ENCODE data around the gene ENGASE.
"Not testable (repeated sequence)": the region's sequence is repeated elsewhere in the genome, so short reads cannot be mapped to it uniquely, and the experiment has no call there.

The ENGASE gene

DNA sequence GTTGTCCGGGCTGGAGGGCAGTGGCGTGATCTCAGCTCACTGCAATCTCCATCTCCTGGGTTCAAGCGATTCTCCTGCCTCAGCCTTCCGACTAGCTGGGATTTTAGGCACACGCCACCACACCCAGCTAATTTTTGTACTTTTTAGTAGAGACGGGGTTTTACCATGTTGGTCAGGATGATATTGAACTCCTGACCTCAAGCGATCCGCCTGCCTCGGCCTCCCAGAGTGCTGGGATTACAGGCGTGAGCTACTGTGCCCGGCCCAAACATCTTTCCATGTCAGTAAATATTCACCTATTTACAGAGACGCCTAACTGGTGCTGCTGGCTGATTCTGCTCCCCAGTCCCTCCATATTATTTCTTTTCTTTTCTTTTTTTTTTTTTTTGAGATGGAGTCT lies 44.0 kb upstream of the ENGASE start:
- H3K27me3 ChIP-seq (ENCODE audit: insufficient read depth, low read length); H4K91ac ChIP-seq (ENCODE audit: low read depth, low read length); H3K9me3 ChIP-seq (ENCODE audit: insufficient read depth, low read depth, low read length); H2BK5ac ChIP-seq (ENCODE audit: low read depth, low read length, poor library complexity); H3K23ac ChIP-seq (ENCODE audit: low read length); H2AK5ac ChIP-seq (ENCODE audit: low read length); H4K8ac ChIP-seq (ENCODE audit: low read depth, low read length); DNase-seq; H3K79me2 ChIP-seq (ENCODE audit: control insufficient read depth, insufficient read depth, low read length, poor library complexity); H4K12ac ChIP-seq (ENCODE audit: low read depth, low read length); H3K9ac ChIP-seq (ENCODE audit: low read length); H3K4me2 ChIP-seq (ENCODE audit: low read length); H3K79me1 ChIP-seq (ENCODE audit: low read length); H2BK12ac ChIP-seq (ENCODE audit: low read length); H3K14ac ChIP-seq (ENCODE audit: low read length); H2AFZ ChIP-seq (ENCODE audit: insufficient read depth, low read length, poor library complexity); H3K36me3 ChIP-seq (ENCODE audit: control insufficient read depth in 1 of 2, insufficient read depth in 2 of 2, low read length in 2 of 2); H3K4ac ChIP-seq (ENCODE audit: low read depth, low read length); H2BK120ac ChIP-seq (ENCODE audit: insufficient read depth, low read length, poor library complexity); H3K4me3 ChIP-seq (ENCODE audit: low read depth, low read length); H3K18ac ChIP-seq (ENCODE audit: low read length); H3K27ac ChIP-seq (ENCODE audit: low read depth, low read length): not testable (repeated sequence)
- H3K4me1 ChIP-seq (ENCODE audit: control insufficient read depth in 1 of 2, insufficient read depth in 2 of 2, low read length in 2 of 2), result peaks cover 17 to 28% of the 10 kb centered on the region in 2 experiments
- WGBS (ENCODE audit: extremely low coverage, insufficient coverage, insufficient read length), result no CpG with 5 or more reads among the region's 12 CpGs

DNA sequence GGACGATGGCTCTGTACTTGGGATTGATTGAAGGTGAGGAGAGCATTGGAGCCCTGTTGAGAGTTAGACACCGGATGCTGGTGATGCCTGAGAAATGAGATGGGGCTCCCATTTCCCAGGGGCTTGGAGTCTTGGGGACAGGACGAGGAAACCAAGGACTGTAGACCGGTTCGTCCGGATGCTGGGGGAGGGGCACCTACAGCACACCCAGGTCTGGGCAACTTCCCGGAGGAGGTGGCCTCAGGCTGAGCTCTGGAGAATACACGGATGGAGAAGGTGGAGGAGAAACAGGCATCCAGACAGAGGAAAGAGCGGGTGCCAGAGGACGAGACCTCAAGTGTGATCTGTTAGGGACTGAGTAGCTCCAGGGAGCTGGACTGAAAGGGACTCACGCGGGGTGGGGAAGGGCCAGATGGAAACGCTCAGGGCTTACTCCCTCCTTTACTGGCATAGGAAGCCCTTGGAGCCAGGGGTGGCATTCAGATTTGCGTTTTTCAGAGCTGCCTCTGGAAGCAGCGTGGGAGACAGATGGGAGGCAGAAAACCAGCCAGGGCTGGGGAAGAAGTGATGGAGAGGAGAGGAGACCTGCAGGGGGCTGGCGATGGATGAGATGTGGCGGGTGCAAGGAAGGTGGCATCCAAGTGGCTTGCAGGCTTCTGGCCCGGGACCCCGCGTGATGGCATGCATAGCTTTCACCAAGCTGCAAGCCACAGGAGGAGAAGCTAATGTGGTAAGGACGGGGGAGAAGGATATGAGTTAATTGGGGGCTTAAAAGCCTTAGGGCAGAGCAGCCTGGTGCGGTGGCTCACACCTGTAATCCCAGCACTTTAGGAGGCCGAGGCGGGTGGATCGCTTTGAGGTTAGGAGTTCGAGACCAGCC lies 42.4 kb upstream of the ENGASE start:
- Histone ChIP-seq H2BK12ac (ENCODE audit: low read length) (peak overlapping the region; percentile 23), H3K27me3 (ENCODE audit: insufficient read depth, low read length) (no peaks in the 10 kb centered on the region), H4K8ac (ENCODE audit: low read depth, low read length) (no peak overlapping the region), H3K36me3 (ENCODE audit: control insufficient read depth in 1 of 2, insufficient read depth in 2 of 2, low read length in 2 of 2) (no peaks in the 10 kb centered on the region), H3K9ac (ENCODE audit: low read length) (no peak overlapping the region), H4K91ac (ENCODE audit: low read depth, low read length) (no peak overlapping the region), H2BK5ac (ENCODE audit: low read depth, low read length, poor library complexity) (no peak overlapping the region), H3K79me2 (ENCODE audit: control insufficient read depth, insufficient read depth, low read length, poor library complexity) (no peaks in the 10 kb centered on the region), H3K4me2 (ENCODE audit: low read length) (no peak overlapping the region), H3K4ac (ENCODE audit: low read depth, low read length) (no peak overlapping the region), H3K4me1 (ENCODE audit: control insufficient read depth in 1 of 2, insufficient read depth in 2 of 2, low read length in 2 of 2) (peaks cover 10 to 19% of the 10 kb centered on the region in 2 experiments), H2AFZ (ENCODE audit: insufficient read depth, low read length, poor library complexity) (no peak overlapping the region), H3K79me1 (ENCODE audit: low read length) (peaks cover 5% of the 10 kb centered on the region), H3K27ac (ENCODE audit: low read depth, low read length) (no peak overlapping the region), H3K23ac (ENCODE audit: low read length) (no peak overlapping the region), H3K18ac (ENCODE audit: low read length) (no peak overlapping the region), H2BK120ac (ENCODE audit: insufficient read depth, low read length, poor library complexity) (no peak overlapping the region), H3K14ac (ENCODE audit: low read length) (no peak overlapping the region), H4K12ac (ENCODE audit: low read depth, low read length) (no peak overlapping the region), H3K4me3 (ENCODE audit: low read depth, low read length) (no peak overlapping the region), H2AK5ac (ENCODE audit: low read length) (no peak overlapping the region), H3K9me3 (ENCODE audit: insufficient read depth, low read depth, low read length) (peaks cover 2% of the 10 kb centered on the region)
- no CpG with 5 or more reads among the region's 26 CpGs for WGBS (ENCODE audit: extremely low coverage, insufficient coverage, insufficient read length)
- DNase-seq, result peak in 1 of 2 donors; percentile 32

DNA sequence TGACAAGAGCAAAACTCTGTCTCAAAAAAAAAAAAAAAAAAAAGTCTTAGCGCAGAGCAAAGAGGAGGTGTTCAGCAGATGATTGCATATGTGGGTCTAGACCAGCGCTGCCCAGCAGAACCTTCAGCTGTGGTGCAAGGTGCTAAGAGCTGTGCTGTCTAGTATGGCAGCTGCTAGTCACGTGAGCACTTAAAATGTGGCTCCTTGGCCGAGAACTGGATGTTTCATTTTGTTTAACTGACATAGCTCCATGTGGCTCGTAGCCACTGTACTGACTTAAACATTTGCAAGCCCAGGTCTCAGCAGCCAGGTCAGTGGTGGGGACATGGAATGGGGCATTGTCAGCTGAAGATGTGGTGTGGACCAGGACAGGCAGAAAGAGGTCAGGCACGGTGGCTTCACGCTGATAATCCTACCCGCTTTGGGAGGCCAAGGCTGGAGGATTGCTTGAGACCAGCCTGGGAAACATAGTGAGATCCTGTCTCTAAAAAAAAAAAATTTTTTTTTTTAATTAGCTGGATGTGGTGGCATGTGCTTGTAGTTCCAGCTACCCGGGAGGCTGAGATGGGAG lies 41.5 kb upstream of the ENGASE start:
- Histone ChIP-seq H2AK5ac (ENCODE audit: low read length) (no peak overlapping the region), H3K79me2 (ENCODE audit: control insufficient read depth, insufficient read depth, low read length, poor library complexity) (no peaks in the 10 kb centered on the region), H3K23ac (ENCODE audit: low read length) (no peak overlapping the region), H3K9ac (ENCODE audit: low read length) (no peak overlapping the region), H3K4ac (ENCODE audit: low read depth, low read length) (no peak overlapping the region), H3K4me2 (ENCODE audit: low read length) (no peak overlapping the region), H4K12ac (ENCODE audit: low read depth, low read length) (no peak overlapping the region), H3K27me3 (ENCODE audit: insufficient read depth, low read length) (no peaks in the 10 kb centered on the region), H3K18ac (ENCODE audit: low read length) (no peak overlapping the region), H4K91ac (ENCODE audit: low read depth, low read length) (no peak overlapping the region), H2BK12ac (ENCODE audit: low read length) (no peak overlapping the region), H3K4me3 (ENCODE audit: low read depth, low read length) (no peak overlapping the region), H3K4me1 (ENCODE audit: control insufficient read depth in 1 of 2, insufficient read depth in 2 of 2, low read length in 2 of 2) (peaks cover 7 to 10% of the 10 kb centered on the region in 2 experiments), H2AFZ (ENCODE audit: insufficient read depth, low read length, poor library complexity) (no peak overlapping the region), H3K27ac (ENCODE audit: low read depth, low read length) (no peak overlapping the region), H2BK120ac (ENCODE audit: insufficient read depth, low read length, poor library complexity) (no peak overlapping the region), H2BK5ac (ENCODE audit: low read depth, low read length, poor library complexity) (no peak overlapping the region), H3K79me1 (ENCODE audit: low read length) (no peaks in the 10 kb centered on the region), H4K8ac (ENCODE audit: low read depth, low read length) (no peak overlapping the region), H3K36me3 (ENCODE audit: control insufficient read depth in 1 of 2, insufficient read depth in 2 of 2, low read length in 2 of 2) (no peaks in the 10 kb centered on the region), H3K9me3 (ENCODE audit: insufficient read depth, low read depth, low read length) (peaks cover 2% of the 10 kb centered on the region), H3K14ac (ENCODE audit: low read length) (no peak overlapping the region)
- no CpG with 5 or more reads among the region's 9 CpGs for WGBS (ENCODE audit: extremely low coverage, insufficient coverage, insufficient read length)
- no peak for DNase-seq

DNA sequence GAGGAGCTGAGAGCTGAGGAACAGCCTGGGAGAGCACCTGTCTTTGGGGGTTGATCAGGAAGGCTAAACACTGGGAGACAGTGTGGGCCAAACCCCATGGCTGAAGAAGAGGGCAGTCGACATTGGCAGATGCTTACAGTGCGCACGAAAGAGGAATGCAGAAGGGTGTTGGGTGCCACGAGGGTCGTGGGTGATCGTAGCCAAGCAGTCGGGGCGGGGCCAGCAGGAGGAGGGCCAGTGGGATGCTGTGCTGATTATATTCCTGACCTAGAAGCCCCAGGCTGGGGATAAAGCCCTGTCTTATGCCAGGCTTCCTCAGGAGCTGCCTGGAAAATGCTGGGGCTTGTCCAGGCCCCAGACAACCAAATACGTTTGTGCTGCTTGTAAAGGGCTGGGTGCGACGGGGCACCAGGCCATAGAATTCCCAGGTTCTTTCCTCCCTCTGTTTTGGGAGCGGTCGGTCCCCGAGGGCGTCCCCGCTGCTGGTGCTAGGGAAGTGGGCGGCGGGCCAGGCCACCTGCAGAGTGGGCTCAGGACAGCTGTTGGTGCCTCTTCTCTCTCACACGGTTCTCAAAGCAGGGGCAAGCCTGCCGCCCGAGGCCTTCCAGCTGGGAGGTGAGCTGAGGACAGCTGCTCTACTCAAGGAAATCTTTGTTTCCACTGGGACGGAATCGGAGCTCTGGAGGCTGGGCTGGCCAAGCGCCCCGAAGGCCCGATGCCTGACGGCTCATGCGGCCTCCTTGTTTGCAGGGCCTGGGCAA lies 40.7 kb upstream of the ENGASE start:
- Histone ChIP-seq H4K12ac (ENCODE audit: low read depth, low read length) (no peak overlapping the region), H3K9me3 (ENCODE audit: insufficient read depth, low read depth, low read length) (peaks cover 3% of the 10 kb centered on the region), H3K14ac (ENCODE audit: low read length) (no peak overlapping the region), H3K4me3 (ENCODE audit: low read depth, low read length) (no peak overlapping the region), H3K4me2 (ENCODE audit: low read length) (no peak overlapping the region), H3K79me1 (ENCODE audit: low read length) (no peaks in the 10 kb centered on the region), H3K4ac (ENCODE audit: low read depth, low read length) (no peak overlapping the region), H3K4me1 (ENCODE audit: control insufficient read depth in 1 of 2, insufficient read depth in 2 of 2, low read length in 2 of 2) (peaks cover 7 to 9% of the 10 kb centered on the region in 2 experiments), H2AFZ (ENCODE audit: insufficient read depth, low read length, poor library complexity) (peak overlapping the region; percentile 2), H4K8ac (ENCODE audit: low read depth, low read length) (no peak overlapping the region), H3K36me3 (ENCODE audit: control insufficient read depth in 1 of 2, insufficient read depth in 2 of 2, low read length in 2 of 2) (no peaks in the 10 kb centered on the region), H3K27ac (ENCODE audit: low read depth, low read length) (no peak overlapping the region), H2AK5ac (ENCODE audit: low read length) (no peak overlapping the region), H4K91ac (ENCODE audit: low read depth, low read length) (no peak overlapping the region), H2BK12ac (ENCODE audit: low read length) (no peak overlapping the region), H3K18ac (ENCODE audit: low read length) (no peak overlapping the region), H2BK120ac (ENCODE audit: insufficient read depth, low read length, poor library complexity) (no peak overlapping the region), H3K23ac (ENCODE audit: low read length) (no peak overlapping the region), H2BK5ac (ENCODE audit: low read depth, low read length, poor library complexity) (no peak overlapping the region), H3K79me2 (ENCODE audit: control insufficient read depth, insufficient read depth, low read length, poor library complexity) (no peaks in the 10 kb centered on the region), H3K9ac (ENCODE audit: low read length) (no peak overlapping the region), H3K27me3 (ENCODE audit: insufficient read depth, low read length) (no peaks in the 10 kb centered on the region)
- no CpG with 5 or more reads among the region's 28 CpGs for WGBS (ENCODE audit: extremely low coverage, insufficient coverage, insufficient read length)
- DNase-seq, result no peak
